Measurements from ENCODE around the gene RNF10. TPM values are rescaled to one million over a fixed set of nuclear protein-coding genes. Genes with fewer than 3 reads are reported as not detected.

RNF10 gene
- total and polyA plus RNA-seq, 9 of the 15 experiments (the other 6 are each of a cell fraction or from before 2014, with no cell fraction given): 43.0 to 139 (median 80.1) TPM

GRCh38 chr12:120495731-120496412 lies 38.3 kb upstream of the RNF10 start, which contains the start of gene DYNLL1 (continued):
- TF ChIP-seq E2F8 (IDR thresholded peaks at IDR 0.05; ENCODE audit: low read depth, partially characterized antibody) (peak; percentile 72), ILF3 (IDR thresholded peaks at IDR 0.05; ENCODE audit: borderline replicate concordance) (no peak), SMC3 (conservative IDR thresholded peaks at IDR 0.05; ENCODE audit: insufficient read depth, low read depth, low read length) (no peak), NKRF (IDR thresholded peaks at IDR 0.05; ENCODE audit: borderline replicate concordance) (peak; percentile 98), KLF13 (tag; IDR thresholded peaks at IDR 0.05; ENCODE audit: borderline replicate concordance, low read depth) (0 out of 2 replicates have a peak, but pooled peaks have one; percentile 34), SAP30 (IDR thresholded peaks at IDR 0.05; ENCODE audit: borderline replicate concordance, insufficient read depth, low read depth, low read length, poor library complexity, severe bottlenecking) (peak; percentile 93), RCOR1 (IDR thresholded peaks at IDR 0.05; ENCODE audit: borderline replicate concordance in 1 of 2, low read depth in 2 of 2, low read length in 2 of 2) (0 out of 4 replicates have a peak, but pooled peaks of 1 of the 2 experiments have one; percentile 6), ZNF146 (CRISPR knock-in tag; IDR thresholded peaks at IDR 0.05; ENCODE audit: unreplicated experiment) (no peak), POLR3G (IDR thresholded peaks at IDR 0.05; ENCODE audit: extremely low read depth, insufficient read length, insufficient replicate concordance) (no peak), NFYB (IDR thresholded peaks at IDR 0.05; ENCODE audit: extremely low read depth, insufficient read length) (peak; percentile 96), MXI1 (IDR thresholded peaks at IDR 0.05; ENCODE audit: low read depth, low read length) (peak; percentile 98), ZC3H4 (CRISPR knock-in tag; IDR thresholded peaks at IDR 0.05; ENCODE audit: borderline replicate concordance) (peak; percentile 86; the same call in 1 of the 2 replicates), CSDE1 (IDR thresholded peaks at IDR 0.05) (peak in 1 of 2 experiments; percentile 80; a peak in 1 of 4 replicates), PML (IDR thresholded peaks at IDR 0.05; ENCODE audit: low read length) (peak; percentile 65), MBD2 (IDR thresholded peaks at IDR 0.05; ENCODE audit: borderline replicate concordance, low read depth) (peak; percentile 98), CBX1 (IDR thresholded peaks at IDR 0.05; ENCODE audit: low read depth) (0 out of 2 replicates have a peak, but pooled peaks have one; percentile 45), ZNF140 (CRISPR knock-in tag; IDR thresholded peaks at IDR 0.05) (no peak)
- TF ChIP-seq, protein P1, sequence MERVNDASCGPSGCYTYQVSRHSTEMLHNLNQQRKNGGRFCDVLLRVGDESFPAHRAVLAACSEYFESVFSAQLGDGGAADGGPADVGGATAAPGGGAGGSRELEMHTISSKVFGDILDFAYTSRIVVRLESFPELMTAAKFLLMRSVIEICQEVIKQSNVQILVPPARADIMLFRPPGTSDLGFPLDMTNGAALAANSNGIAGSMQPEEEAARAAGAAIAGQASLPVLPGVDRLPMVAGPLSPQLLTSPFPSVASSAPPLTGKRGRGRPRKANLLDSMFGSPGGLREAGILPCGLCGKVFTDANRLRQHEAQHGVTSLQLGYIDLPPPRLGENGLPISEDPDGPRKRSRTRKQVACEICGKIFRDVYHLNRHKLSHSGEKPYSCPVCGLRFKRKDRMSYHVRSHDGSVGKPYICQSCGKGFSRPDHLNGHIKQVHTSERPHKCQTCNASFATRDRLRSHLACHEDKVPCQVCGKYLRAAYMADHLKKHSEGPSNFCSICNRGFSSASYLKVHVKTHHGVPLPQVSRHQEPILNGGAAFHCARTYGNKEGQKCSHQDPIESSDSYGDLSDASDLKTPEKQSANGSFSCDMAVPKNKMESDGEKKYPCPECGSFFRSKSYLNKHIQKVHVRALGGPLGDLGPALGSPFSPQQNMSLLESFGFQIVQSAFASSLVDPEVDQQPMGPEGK (CRISPR knock-in tag; IDR thresholded peaks at IDR 0.05; ENCODE audit: borderline replicate concordance): 0 out of 2 replicates have a peak, but pooled peaks have one; percentile 33
- TF ChIP-seq, protein P2, sequence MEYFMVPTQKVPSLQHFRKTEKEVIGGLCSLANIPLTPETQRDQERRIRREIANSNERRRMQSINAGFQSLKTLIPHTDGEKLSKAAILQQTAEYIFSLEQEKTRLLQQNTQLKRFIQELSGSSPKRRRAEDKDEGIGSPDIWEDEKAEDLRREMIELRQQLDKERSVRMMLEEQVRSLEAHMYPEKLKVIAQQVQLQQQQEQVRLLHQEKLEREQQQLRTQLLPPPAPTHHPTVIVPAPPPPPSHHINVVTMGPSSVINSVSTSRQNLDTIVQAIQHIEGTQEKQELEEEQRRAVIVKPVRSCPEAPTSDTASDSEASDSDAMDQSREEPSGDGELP (CRISPR knock-in tag; IDR thresholded peaks at IDR 0.05; ENCODE audit: borderline replicate concordance): peak; percentile 92

All from K562 (cell line).